Diencephalon (tissue), 1 donor: ENCODE results near the gene SORL1. TPM values are rescaled to one million over a fixed set of nuclear protein-coding genes. Genes with fewer than 3 reads are reported as not detected.

ENCODE experiments used
- total RNA-seq: library from RNA; depleted of rRNA; stranded (reverse); fragments of >200 nt; gene quantifications from one replicate; pipeline ENCODE4 v1.2.3, GENCODE V29; 2014

The SORL1 gene
- total RNA-seq: 30.2 TPM

GRCh38 chr11:121451986-121452608, at the start of gene SORL1:
Gene SORL1, plus strand, starts transcription at chr11:121452314. Its CDS starts 18 bp downstream, at chr11:121452332.

GRCh38 chr11:121452609-121453150, 566 bp downstream of the SORL1 start, which contains the start of gene SORL1-AS1:
Gene SORL1-AS1, minus strand, starts transcription at chr11:121452967.

Other genes with a start within 250 kb of the SORL1 start
- 163 TPM for gene SC5D, start 159.5 kb upstream of the SORL1 start, total RNA-seq